Ishikawa (cell line): Measurements from ENCODE around the gene CNTN2.

Experiments used
- CEBPB ChIP-seq: IDR thresholded peaks from 2 replicates; pipeline ENCODE4 v1.6.1; 2012
- EP300 ChIP-seq: IDR thresholded peaks from 2 replicates; pipeline ENCODE4 v1.6.1; 2012; ENCODE audit warnings: borderline replicate concordance
- MAX ChIP-seq: IDR thresholded peaks from 2 replicates; pipeline ENCODE4 v1.6.1; 2012
- TAF1 ChIP-seq: IDR thresholded peaks from 2 replicates; pipeline ENCODE4 v1.6.1; 2012; ENCODE audit warnings: low read depth, mild to moderate bottlenecking
- TCF12 ChIP-seq: IDR thresholded peaks from 2 replicates; pipeline ENCODE4 v1.6.1; 2012; ENCODE audit warnings: low read depth
- TEAD4 ChIP-seq: IDR thresholded peaks from 2 replicates; pipeline ENCODE4 v1.6.1; 2012
- USF1 ChIP-seq: IDR thresholded peaks from 2 replicates; pipeline ENCODE4 v1.6.1; 2012
- YY1 ChIP-seq: IDR thresholded peaks from 2 replicates; pipeline ENCODE4 v1.6.1; 2012; ENCODE audit warnings: low read depth

GRCh38 chr1:205001162-205001561, 41.9 kb upstream of the CNTN2 start:
- no peak for TF ChIP-seq TAF1
- no peak for TF ChIP-seq YY1
- no peak for TF ChIP-seq TCF12
- TF ChIP-seq MAX: no peak
- TF ChIP-seq CEBPB: no peak
- no peak for TF ChIP-seq USF1
- TF ChIP-seq EP300: no peak
- TF ChIP-seq TEAD4: no peak
